ENCODE measurements around the gene HIP1. TPM values are rescaled to one million over a fixed set of nuclear protein-coding genes. Genes with fewer than 3 reads are reported as not detected.
A peak's percentile ranks its signal among the peaks of the same experiment; 100 is the strongest.

The HIP1 gene
- polyA plus RNA-seq, 3 donors = 4.3 to 14.8 (median 5.3) TPM

DNA sequence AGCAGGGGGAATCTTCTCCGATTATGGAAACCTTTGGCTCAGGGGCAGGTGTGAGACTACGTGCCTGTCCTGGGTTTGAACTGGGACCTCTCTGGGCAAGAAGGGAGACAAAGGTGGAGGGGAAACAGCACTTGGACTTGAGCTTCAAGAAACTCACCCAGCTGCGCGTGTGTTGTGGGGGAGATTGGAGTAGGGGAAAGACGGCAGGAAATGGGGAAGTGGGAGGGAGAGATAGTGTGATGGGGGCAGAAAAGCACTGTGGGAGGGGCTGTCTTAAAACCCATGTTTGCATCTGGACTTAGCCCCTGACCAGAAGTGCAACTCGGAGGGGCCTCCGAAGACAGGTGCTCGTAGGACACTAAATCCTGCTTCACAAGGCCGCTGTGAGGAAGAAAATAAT, 107.0 kb downstream of the HIP1 start:
- Mint-ChIP-seq H3K9me3 (peaks cover 5 to 14% (median 11%) of the 10 kb centered on the region in 7 donors), H3K36me3 (peaks cover 24 to 42% of the 10 kb centered on the region in 2 donors), H3K4me3 (no peak overlapping the region), H3K27me3 (ENCODE audit: low read depth in 3 of 3) (peaks cover 0 to 7% (median 0%) of the 10 kb centered on the region in 3 donors), H3K27ac (peak overlapping the region in 2 of 7 donors; percentile 54 to 74), H3K4me1 (peaks cover 25% of the 10 kb centered on the region)
- intact Hi-C loops (cut with micrococcal nuclease) = no loop called here
- Histone ChIP-seq H2AFZ (ENCODE audit: insufficient read depth, low read depth, low read length, poor library complexity, severe bottlenecking) (no peak overlapping the region), H3K9me3 (replicated peaks in 1 of 2; ENCODE audit: control insufficient read depth in 1 of 2, insufficient read depth in 1 of 2, low read length in 2 of 2) (peaks cover 7 to 9% of the 10 kb centered on the region in 2 donors), H4K20me1 (ENCODE audit: insufficient read depth, low read length) (no peaks in the 10 kb centered on the region), H3K36me3 (replicated peaks in 1 of 2; ENCODE audit: control insufficient read depth in 1 of 2, insufficient read depth in 2 of 2, low read length in 2 of 2) (peaks cover 0 to 5% of the 10 kb centered on the region in 2 donors), H3K9ac (ENCODE audit: insufficient read depth, low read length, poor library complexity, severe bottlenecking) (no peak overlapping the region), H3K27ac (ENCODE audit: low read depth in 1 of 2, low read length in 2 of 2) (no peak overlapping the region), H3K4me2 (replicated peaks; ENCODE audit: extremely low read depth, low read length, poor library complexity, severe bottlenecking) (no peak overlapping the region), H3K27me3 (ENCODE audit: control insufficient read depth in 2 of 2, insufficient read depth in 2 of 2, low read length in 2 of 2) (no peaks in the 10 kb centered on the region), H3K4me3 (replicated peaks in 1 of 3; ENCODE audit: low read depth in 2 of 3, low read length in 3 of 3) (no peak overlapping the region), H3K4me1 (ENCODE audit: control insufficient read depth in 1 of 2, insufficient read depth in 2 of 2, low read length in 2 of 2) (peaks cover 16 to 24% of the 10 kb centered on the region in 2 donors), H3K79me2 (ENCODE audit: insufficient read depth, low read length) (peaks cover 18% of the 10 kb centered on the region)
- no peak for DNase-seq
- TF ChIP-seq CTCF (IDR thresholded peaks at IDR 0.05) = no peak
- WGBS (ENCODE audit: insufficient coverage) = 29% methylated on average over 8 of the region's 9 CpGs

GRCh38 chr7:75630549-75630948, 108.2 kb downstream of the HIP1 start:
- Histone ChIP-seq H3K36me3 (replicated peaks in 1 of 2; ENCODE audit: control insufficient read depth in 1 of 2, insufficient read depth in 2 of 2, low read length in 2 of 2) (peaks cover 0 to 5% of the 10 kb centered on the region in 2 donors), H3K27ac (ENCODE audit: low read depth in 1 of 2, low read length in 2 of 2) (no peak overlapping the region), H3K79me2 (ENCODE audit: insufficient read depth, low read length) (peaks cover 16% of the 10 kb centered on the region), H3K9me3 (replicated peaks in 1 of 2; ENCODE audit: control insufficient read depth in 1 of 2, insufficient read depth in 1 of 2, low read length in 2 of 2) (peaks cover 7 to 11% of the 10 kb centered on the region in 2 donors), H2AFZ (ENCODE audit: insufficient read depth, low read depth, low read length, poor library complexity, severe bottlenecking) (no peak overlapping the region), H4K20me1 (ENCODE audit: insufficient read depth, low read length) (no peaks in the 10 kb centered on the region), H3K4me3 (replicated peaks in 1 of 3; ENCODE audit: low read depth in 2 of 3, low read length in 3 of 3) (no peak overlapping the region), H3K9ac (ENCODE audit: insufficient read depth, low read length, poor library complexity, severe bottlenecking) (no peak overlapping the region), H3K27me3 (ENCODE audit: control insufficient read depth in 2 of 2, insufficient read depth in 2 of 2, low read length in 2 of 2) (no peaks in the 10 kb centered on the region), H3K4me1 (ENCODE audit: control insufficient read depth in 1 of 2, insufficient read depth in 2 of 2, low read length in 2 of 2) (peaks cover 16 to 24% of the 10 kb centered on the region in 2 donors), H3K4me2 (replicated peaks; ENCODE audit: extremely low read depth, low read length, poor library complexity, severe bottlenecking) (no peak overlapping the region)
- Mint-ChIP-seq H3K36me3 (peaks cover 24 to 42% of the 10 kb centered on the region in 2 donors), H3K9me3 (peaks cover 5 to 15% (median 11%) of the 10 kb centered on the region in 7 donors), H3K27me3 (ENCODE audit: low read depth in 3 of 3) (peaks cover 0 to 7% (median 0%) of the 10 kb centered on the region in 3 donors), H3K4me1 (peaks cover 23% of the 10 kb centered on the region), H3K27ac (peak overlapping the region in 1 of 7 donors; percentile 29), H3K4me3 (no peak overlapping the region)
- no peak for TF ChIP-seq CTCF (IDR thresholded peaks at IDR 0.05)
- intact Hi-C loops (cut with micrococcal nuclease) = no loop called here
- DNase-seq = no peak
- WGBS (ENCODE audit: insufficient coverage) = 5% methylated on average over 3 of the region's 3 CpGs
